OCI-LY1 (cell line): ENCODE measurements around the gene NELFCD.

ENCODE experiments used
- H2AFZ ChIP-seq: fragments of 200-600 bp; sonication (generic), shearing (Covaris generic); 2 replicates; pipeline ENCODE4 v1.6.0; 2014; ENCODE audit warnings: antibody characterized with exemption, mild to moderate bottlenecking, low read length
- H3F3A ChIP-seq: fragments of 200-600 bp; sonication (generic), shearing (Covaris generic); 2 replicates; pipeline ENCODE4 v1.6.0; 2014; ENCODE audit warnings: mild to moderate bottlenecking, antibody characterized with exemption, low read length, moderate library complexity; ENCODE audit not compliant: insufficient read depth
- H3K27ac ChIP-seq: fragments of 200-600 bp; sonication (generic); 2 replicates; pipeline ENCODE4 v1.5.1; 2014; ENCODE audit warnings: low read length, mixed run types, mild to moderate bottlenecking, low read depth; ENCODE audit not compliant: poor library complexity, severe bottlenecking
- H3K27me3 ChIP-seq: fragments of 200-600 bp; sonication (generic); 2 replicates; pipeline ENCODE4 v1.6.0; 2014; ENCODE audit warnings: antibody characterized with exemption, mild to moderate bottlenecking, low read length, moderate library complexity; ENCODE audit not compliant: insufficient read depth
- H3K36me3 ChIP-seq: fragments of 200-600 bp; sonication (generic); 2 replicates; pipeline ENCODE4 v1.6.1; 2014; ENCODE audit warnings: mild to moderate bottlenecking, antibody characterized with exemption, low read length, moderate library complexity, mixed read lengths; ENCODE audit not compliant: insufficient read depth
- H3K4me1 ChIP-seq: fragments of 200-600 bp; sonication (generic); 2 replicates; pipeline ENCODE4 v1.5.1; 2014; ENCODE audit warnings: mild to moderate bottlenecking, low read length, moderate library complexity; ENCODE audit not compliant: insufficient read depth, severe bottlenecking
- H3K4me2 ChIP-seq: fragments of 200-600 bp; sonication (generic), shearing (Covaris generic); 2 replicates; pipeline ENCODE4 v1.6.1; 2014; ENCODE audit warnings: low read length
- H3K4me3 ChIP-seq: fragments of 200-600 bp; sonication (generic); 2 replicates; pipeline ENCODE4 v1.5.1; 2014; ENCODE audit warnings: low read length, low read depth, mild to moderate bottlenecking, mixed read lengths; ENCODE audit not compliant: poor library complexity, severe bottlenecking
- H3K79me2 ChIP-seq: fragments of 200-600 bp; shearing (Covaris generic); 2 replicates; pipeline ENCODE4 v1.6.1; 2016; ENCODE audit warnings: mixed run types, low read length, mixed read lengths; ENCODE audit not compliant: insufficient read depth
- H3K9ac ChIP-seq: fragments of 200-600 bp; sonication (generic), shearing (Covaris generic); 2 replicates; pipeline ENCODE4 v1.6.1; 2014; ENCODE audit warnings: mild to moderate bottlenecking, low read length, mixed read lengths
- H3K9me2 ChIP-seq: fragments of 200-600 bp; sonication (generic), shearing (Covaris generic); 2 replicates; pipeline ENCODE4 v1.6.1; 2014; ENCODE audit warnings: low read depth, mild to moderate bottlenecking, low read length, mixed read lengths
- H3K9me3 ChIP-seq: fragments of 200-600 bp; shearing (Covaris generic); 2 replicates; pipeline ENCODE4 v1.6.1; 2014; ENCODE audit warnings: low read length, mixed read lengths
- H4K20me1 ChIP-seq: fragments of 200-600 bp; sonication (generic), shearing (Covaris generic); 2 replicates; pipeline ENCODE4 v1.6.0; 2016; ENCODE audit warnings: mild to moderate bottlenecking, low read length; ENCODE audit not compliant: insufficient read depth
- CTCF ChIP-seq: fragments of 200-600 bp; sonication (generic), shearing (Covaris generic); IDR thresholded peaks from 2 replicates; pipeline ENCODE4 v1.5.1; 2017; ENCODE audit warnings: mild to moderate bottlenecking, antibody characterized with exemption, low read length, moderate library complexity, mixed read lengths
- EZH2 ChIP-seq: fragments of 200-600 bp; sonication (generic), shearing (Covaris generic); IDR thresholded peaks from 2 replicates; pipeline ENCODE4 v1.8.0; 2017; ENCODE audit warnings: borderline replicate concordance, mixed run types, mild to moderate bottlenecking, antibody characterized with exemption, low read length, moderate library complexity, mixed read lengths

The NELFCD gene

GRCh38 chr20:59027741-59028320 lies 46.8 kb downstream of the NELFCD start:
- H3K27me3 ChIP-seq, result no peaks in the 10 kb centered on the region
- no peak overlapping the region for H2AFZ ChIP-seq
- H3K9ac ChIP-seq, result no peak overlapping the region; the same call in 1 of the 2 replicates
- H3K9me2 ChIP-seq, result no peaks in the 10 kb centered on the region
- no peaks in the 10 kb centered on the region for H3K9me3 ChIP-seq
- H3K4me3 ChIP-seq, result no peak overlapping the region
- H3K27ac ChIP-seq, result no peak overlapping the region
- H3K4me2 ChIP-seq, result no peak overlapping the region
- H3F3A ChIP-seq, result 0 out of 2 replicates have a peak, but pooled peaks cover 4% of the 10 kb centered on the region
- 0 out of 2 replicates have a peak, but pooled peaks cover 3% of the 10 kb centered on the region for H4K20me1 ChIP-seq
- H3K4me1 ChIP-seq, result peaks cover 37% of the 10 kb centered on the region
- H3K36me3 ChIP-seq, result peaks cover 91% of the 10 kb centered on the region
- H3K79me2 ChIP-seq, result peaks cover 48% of the 10 kb centered on the region
- TF ChIP-seq EZH2 (no peak), CTCF (no peak)

- Histone ChIP-seq H4K20me1 (0 out of 2 replicates have a peak, but pooled peaks cover 3% of the 10 kb centered on the region), H3F3A (peaks cover 8% of the 10 kb centered on the region; the same call in 1 of the 2 replicates), H3K27me3 (no peaks in the 10 kb centered on the region), H3K4me3 (peak overlapping the region; percentile 20), H3K27ac (no peak overlapping the region), H3K4me2 (peak overlapping the region; percentile 100), H3K9me2 (no peaks in the 10 kb centered on the region), H3K4me1 (peaks cover 44% of the 10 kb centered on the region), H3K79me2 (peaks cover 48% of the 10 kb centered on the region), H3K36me3 (peaks cover 87% of the 10 kb centered on the region), H3K9me3 (no peaks in the 10 kb centered on the region), H2AFZ (no peak overlapping the region), H3K9ac (peak overlapping the region; percentile 43; the same call in 1 of the 2 replicates)
- TF ChIP-seq EZH2 (no peak), CTCF (no peak)
These were observed 47.8 kb downstream of the NELFCD start for GRCh38 chr20:59028812-59029211.

GRCh38 chr20:59030911-59031563 lies 50.0 kb downstream of the NELFCD start:
- peak overlapping the region; percentile 93 for H3K4me3 ChIP-seq
- H3K4me2 ChIP-seq, result peak overlapping the region; percentile 100
- no peaks in the 10 kb centered on the region for H3K9me3 ChIP-seq
- no peaks in the 10 kb centered on the region for H3K27me3 ChIP-seq
- H3F3A ChIP-seq, result peaks cover 12% of the 10 kb centered on the region
- peaks cover 48% of the 10 kb centered on the region for H3K79me2 ChIP-seq
- H3K4me1 ChIP-seq, result peaks cover 44% of the 10 kb centered on the region
- no peaks in the 10 kb centered on the region for H3K9me2 ChIP-seq
- H3K27ac ChIP-seq, result peak overlapping the region; percentile 50
- H4K20me1 ChIP-seq, result 0 out of 2 replicates have a peak, but pooled peaks cover 3% of the 10 kb centered on the region
- H3K36me3 ChIP-seq, result peaks cover 87% of the 10 kb centered on the region
- no peak for TF ChIP-seq EZH2
- TF ChIP-seq CTCF, result no peak
- H3K9ac ChIP-seq, result peak overlapping the region; percentile 97
- no peak overlapping the region for H2AFZ ChIP-seq
